Measurements from ENCODE around the gene ANKRD44. TPM values are rescaled to one million over a fixed set of nuclear protein-coding genes. Genes with fewer than 3 reads are reported as not detected.
"Not testable (repeated sequence)": the region's sequence is repeated elsewhere in the genome, so short reads cannot be mapped to it uniquely, and the experiment has no call there.

The ANKRD44 gene
- total RNA-seq, 1 experiment from 2014 or later, result 5.8 TPM

DNA sequence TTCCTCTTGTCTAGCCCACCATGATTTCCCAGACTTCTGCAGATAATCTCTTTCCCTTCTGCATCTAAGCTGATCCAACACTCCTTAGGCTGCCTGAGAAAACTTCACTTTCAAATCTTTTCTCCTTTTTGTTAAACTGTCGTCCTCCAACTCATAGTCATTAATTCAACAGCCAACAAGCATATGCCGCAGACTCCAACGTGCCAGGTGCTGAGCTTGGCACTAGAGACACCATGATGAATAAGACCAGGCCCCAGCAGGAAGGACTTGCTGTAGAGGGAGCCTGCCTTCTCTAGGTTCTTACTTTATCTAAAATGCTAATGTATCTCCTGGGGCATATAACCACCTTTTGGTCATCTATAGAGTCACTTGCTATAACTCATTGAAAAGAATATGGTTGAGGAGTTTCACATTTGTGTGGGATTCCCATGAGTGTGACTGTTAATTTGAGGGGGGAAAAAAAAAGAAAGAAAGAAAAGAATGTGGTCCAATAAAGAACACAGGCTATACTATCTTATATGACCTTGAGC, 51.0 kb downstream of the ANKRD44 start:
- no peak for DNase-seq (ENCODE audit: low read depth)

GRCh38 chr2:197258580-197258979, 52.0 kb downstream of the ANKRD44 start:
- DNase-seq (ENCODE audit: low read depth), result no peak

GRCh38 chr2:197256547-197257170, 53.9 kb downstream of the ANKRD44 start:
- DNase-seq (ENCODE audit: low read depth), result no peak

DNA sequence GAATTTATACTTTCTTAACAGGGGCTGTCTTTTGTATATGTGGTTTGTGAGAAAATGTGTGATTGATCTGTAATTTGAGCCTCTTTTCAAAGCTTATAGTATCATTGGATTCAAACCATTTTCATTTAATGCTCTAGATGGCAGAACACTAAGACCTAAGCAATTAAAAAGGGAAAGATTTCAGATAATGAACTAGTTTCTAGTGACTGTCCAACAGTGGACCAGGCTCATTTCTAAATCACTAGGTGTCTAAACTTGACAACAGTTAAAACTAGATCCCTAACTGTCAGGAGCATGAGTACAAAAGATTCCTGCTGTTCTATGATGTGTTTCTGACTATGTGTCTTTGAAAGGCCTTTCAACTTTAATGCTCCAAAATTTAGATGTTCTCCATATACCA, 54.6 kb downstream of the ANKRD44 start:
- no peak for DNase-seq (ENCODE audit: low read depth)

- DNase-seq (ENCODE audit: low read depth), result no peak
Observed at GRCh38 chr2:197255543-197255942, 55.0 kb downstream of the ANKRD44 start.

DNA sequence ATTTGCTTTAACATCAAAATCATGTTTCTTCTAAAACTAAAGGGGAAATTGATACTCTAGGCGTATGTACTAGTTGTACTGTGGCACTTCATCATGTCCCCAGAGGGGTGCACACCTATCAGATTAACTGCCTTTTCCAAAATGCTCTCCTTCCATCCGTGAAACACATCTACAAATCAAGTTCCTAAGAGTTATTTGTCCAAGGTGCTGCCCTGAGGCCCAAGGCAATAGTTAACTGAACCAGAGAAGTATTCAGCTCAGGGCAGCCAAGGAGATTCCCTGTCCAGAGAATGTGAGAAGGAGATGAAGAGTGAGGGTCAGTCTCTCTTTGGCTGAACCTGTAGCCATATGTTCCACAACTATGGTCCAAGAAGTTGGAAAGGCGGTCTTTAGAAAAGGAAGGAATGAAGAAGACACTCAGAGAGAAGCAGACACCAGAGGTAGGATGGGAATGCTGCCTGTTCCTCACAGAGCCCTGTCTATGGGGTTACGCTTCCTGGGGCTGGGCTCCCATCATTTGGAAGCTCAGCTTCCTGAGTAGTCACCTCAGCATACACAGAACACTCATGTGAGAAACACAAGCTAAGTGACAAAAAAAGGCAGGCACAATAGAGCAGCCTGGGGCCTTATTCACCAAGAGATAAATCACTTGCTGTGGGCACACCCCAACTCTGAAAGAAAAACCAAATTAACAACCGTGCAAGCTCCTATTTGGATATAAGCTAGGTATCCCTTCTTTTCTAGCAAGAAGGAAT, 55.6 kb downstream of the ANKRD44 start:
- DNase-seq (ENCODE audit: low read depth), result no peak

- no peak for DNase-seq (ENCODE audit: low read depth)
Observed at GRCh38 chr2:197251576-197251975, 59.0 kb downstream of the ANKRD44 start.

GRCh38 chr2:197251163-197251562, 59.4 kb downstream of the ANKRD44 start:
- no peak for DNase-seq (ENCODE audit: low read depth)

DNA sequence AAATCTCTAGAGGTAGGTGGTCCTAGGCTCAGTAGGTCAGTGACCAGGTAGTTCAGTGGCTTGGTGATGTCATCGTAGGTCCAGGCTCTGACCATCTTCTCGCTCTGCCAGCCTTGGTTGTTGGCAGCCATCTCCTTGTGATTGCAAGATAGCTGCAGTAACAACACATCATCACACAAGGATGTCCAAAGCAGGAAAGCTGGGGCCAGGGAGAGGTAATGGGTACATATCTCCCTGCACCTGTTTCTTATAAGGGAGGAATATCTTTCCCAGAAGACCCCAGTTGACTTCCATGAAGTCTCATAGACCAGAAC, 60.5 kb downstream of the ANKRD44 start:
- DNase-seq (ENCODE audit: low read depth), result no peak

DNA sequence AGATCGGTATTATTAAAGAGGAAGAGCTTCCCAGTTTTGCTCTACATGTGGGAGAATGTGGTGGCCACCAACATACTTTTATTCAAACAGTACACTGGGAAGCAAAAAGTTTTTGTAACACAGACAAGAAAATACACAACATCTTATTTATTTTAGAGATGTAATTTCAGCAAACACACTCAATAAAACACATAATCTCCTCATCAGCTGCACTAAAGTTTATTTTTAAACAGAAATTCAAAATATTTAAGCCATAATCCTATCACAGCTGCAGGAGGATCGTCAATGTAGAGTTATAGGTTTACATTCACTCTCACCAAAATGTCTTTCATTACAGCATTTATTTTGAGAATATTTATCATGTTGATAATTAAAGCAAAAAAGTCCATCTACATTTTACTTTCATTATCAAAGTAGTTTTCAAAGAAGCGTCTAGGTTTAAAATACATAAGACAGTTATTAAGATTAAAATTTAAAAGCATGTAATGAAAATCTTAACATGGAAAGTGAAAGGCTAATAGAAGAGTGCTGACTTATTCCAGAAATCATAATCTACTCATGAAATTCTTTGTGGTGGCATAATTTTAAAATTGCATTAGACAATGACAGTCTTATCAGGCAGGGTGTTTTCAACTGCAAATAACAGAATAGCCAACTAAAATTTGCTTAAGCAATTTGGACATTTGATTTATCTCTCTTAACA, 61.0 kb downstream of the ANKRD44 start:
- no peak for DNase-seq (ENCODE audit: low read depth)

DNA sequence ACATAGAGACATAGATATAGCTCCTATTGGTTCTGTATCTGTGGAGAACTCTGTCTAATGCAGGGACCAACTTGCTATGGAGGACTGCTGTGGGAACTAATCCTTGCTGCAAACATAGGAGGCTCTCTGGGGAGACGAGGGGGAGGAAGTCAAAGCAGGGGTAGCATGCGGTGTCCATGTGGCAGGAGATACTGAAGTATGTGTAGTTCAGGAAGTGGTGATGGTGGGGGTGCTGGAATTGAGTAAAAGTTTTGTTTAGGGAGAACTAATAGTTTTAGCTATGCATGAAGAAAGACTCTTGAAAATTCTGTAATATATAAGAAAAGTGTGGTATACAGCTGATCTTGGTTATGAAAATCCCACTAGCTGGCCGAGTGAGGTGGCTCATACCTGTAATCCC, 62.0 kb downstream of the ANKRD44 start:
- DNase-seq (ENCODE audit: low read depth), result peak; percentile 7

- no peak for DNase-seq (ENCODE audit: low read depth)
Observed at GRCh38 chr2:197248001-197248401, 62.6 kb downstream of the ANKRD44 start.

DNA sequence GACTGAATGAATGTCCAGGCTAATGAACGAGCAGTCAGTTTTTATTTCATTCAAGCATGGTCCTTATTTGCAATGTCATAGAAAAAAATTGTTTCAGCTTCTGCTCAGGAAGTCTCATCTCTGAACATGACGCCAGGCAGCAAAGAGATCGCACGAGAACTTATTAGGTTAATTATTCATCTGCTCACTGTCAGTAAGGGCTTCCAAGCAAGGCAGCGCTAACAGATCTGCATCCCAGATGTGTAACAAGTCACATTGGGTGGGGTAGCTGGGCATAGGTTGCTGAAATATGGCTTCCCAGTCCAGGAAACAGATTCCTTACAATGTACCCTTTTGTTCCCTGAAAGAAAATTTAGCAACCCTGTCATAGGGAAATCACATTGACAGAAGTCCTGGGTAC, 63.5 kb downstream of the ANKRD44 start:
- DNase-seq (ENCODE audit: low read depth), result no peak

GRCh38 chr2:197245829-197246804, 64.5 kb downstream of the ANKRD44 start:
- no peak for DNase-seq (ENCODE audit: low read depth)

DNA sequence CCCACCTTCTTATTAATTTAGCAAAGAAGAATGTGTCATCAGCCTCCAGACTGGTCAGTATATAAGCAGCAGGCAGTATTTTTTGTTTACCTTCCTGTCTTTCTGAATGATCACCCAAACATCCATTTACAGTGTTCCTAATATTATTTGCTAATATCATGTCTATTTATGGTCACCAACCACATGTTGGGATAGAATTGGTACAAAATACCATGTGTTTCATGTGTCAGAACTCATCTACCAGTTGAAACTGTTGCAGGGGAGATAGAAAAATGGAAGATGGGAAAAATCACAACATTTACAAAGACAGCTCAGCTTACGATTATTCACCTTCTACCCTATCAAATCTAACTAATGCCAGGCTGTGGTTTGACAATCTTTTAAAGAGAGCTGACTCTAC, 66.2 kb downstream of the ANKRD44 start:
- DNase-seq (ENCODE audit: low read depth), result no peak

DNA sequence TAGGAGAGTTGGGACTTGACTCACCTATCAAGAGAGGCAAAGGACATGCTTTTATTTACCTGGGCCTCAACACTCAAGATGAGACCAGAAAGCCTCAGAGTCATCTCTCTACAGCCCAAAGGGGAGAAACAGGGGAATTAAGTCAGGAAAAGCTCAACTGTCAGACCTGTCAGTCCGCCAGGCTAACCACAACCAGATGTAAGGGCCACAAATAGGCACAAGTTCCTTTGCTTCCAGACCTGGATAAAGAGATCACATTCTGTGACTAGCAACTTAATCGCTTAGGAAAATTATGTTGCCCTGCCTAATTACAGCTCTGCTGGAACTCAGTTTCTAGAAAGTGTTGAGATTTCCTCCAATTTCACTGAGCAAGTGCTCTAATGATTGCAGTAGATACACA, 67.9 kb downstream of the ANKRD44 start:
- DNase-seq (ENCODE audit: low read depth), result no peak

DNA sequence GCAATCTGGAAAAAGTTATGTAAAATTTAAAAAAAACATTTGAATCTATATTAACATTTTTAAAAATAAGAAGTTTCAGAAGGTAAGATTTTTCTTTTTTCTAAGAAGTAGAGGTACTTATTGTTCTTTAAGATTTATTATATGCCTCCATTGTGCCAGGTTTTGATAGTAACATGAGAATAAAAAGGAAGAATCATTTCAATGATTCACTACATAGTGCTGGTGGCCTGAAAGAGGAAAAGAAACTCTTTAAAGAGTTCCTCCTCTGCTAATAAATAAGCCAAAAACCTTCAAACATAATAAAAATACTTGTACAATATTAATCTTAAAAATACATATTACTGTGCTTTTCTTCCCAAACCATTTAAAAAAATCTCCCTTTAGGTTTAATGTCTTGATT, 69.0 kb downstream of the ANKRD44 start:
- DNase-seq (ENCODE audit: low read depth), result no peak

GRCh38 chr2:197241153-197241552, 69.4 kb downstream of the ANKRD44 start:
- no peak for DNase-seq (ENCODE audit: low read depth)

DNA sequence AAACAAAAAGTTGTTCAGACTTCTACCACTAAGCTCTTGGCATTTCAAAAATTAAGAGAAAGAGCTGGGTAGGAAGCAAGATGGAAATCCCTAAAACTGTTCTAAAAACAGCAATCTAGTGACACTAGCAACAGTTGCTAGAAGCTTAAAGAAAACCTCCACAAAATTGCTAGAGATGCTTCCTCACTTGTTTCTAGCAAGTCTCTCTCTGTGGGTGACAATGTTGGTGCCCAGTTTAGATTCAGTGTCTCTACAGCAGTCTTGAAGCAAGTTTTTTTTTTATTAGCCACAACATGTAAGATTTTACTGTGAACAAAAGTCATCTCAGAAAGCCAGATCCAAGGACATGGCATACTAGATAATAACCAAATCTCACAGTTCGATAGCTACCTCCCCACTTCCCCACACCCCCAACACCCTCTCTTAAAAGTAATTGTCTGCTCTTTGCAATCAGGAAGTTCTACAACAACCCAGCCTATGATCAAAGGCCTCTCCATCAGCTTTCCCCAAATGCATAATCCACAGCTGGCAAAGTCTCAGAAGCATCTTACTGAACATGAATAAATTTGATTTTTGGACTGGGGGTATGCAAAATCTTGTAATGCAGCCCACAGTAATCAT, 70.0 kb downstream of the ANKRD44 start:
- no peak for DNase-seq (ENCODE audit: low read depth)

GRCh38 chr2:197240018-197240417, 70.6 kb downstream of the ANKRD44 start:
- DNase-seq (ENCODE audit: low read depth), result not testable (repeated sequence)

DNA sequence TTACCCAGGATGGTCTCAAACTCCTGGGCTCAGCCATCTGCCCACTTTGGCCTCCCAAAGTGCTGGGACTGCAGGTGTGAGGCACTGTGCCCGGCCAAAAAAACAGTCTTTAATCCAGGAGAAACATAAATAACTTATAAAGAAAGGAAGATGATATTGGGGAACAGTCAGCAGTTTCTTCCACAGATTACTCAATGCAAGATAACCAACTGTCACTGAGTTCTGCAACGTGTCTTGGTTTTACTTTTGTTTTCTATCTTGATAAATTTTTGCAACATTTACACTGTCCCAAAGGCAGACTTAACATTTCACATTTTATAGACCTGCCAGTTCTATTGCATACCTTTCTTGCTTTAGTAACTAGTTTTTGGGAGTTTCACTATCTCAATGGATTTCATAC, 71.1 kb downstream of the ANKRD44 start:
- no peak for DNase-seq (ENCODE audit: low read depth)
